Mesendoderm (in vitro differentiated cells): ENCODE results near the gene BANF2.
"Not testable (repeated sequence)": the region's sequence is repeated elsewhere in the genome, so short reads cannot be mapped to it uniquely, and the experiment has no call there.

ENCODE experiments used
- DNase-seq: peaks from one replicate; pipeline ENCODE4 v3.0.0; 2013
- H2AK5ac ChIP-seq: 2 replicates; pipeline ENCODE4 v1.6.1; 2013; ENCODE audit warnings: low read length, inconsistent platforms
- H2BK120ac ChIP-seq: 2 replicates; pipeline ENCODE4 v1.6.1; 2013; ENCODE audit warnings: low read depth, mild to moderate bottlenecking, low read length, moderate library complexity, mixed read lengths
- H2BK15ac ChIP-seq: replicated peaks from 2 replicates; pipeline ENCODE4 v1.6.1; 2013; ENCODE audit warnings: low read depth, mild to moderate bottlenecking, moderate library complexity
- H2BK5ac ChIP-seq: 2 replicates; pipeline ENCODE4 v1.6.1; 2013; ENCODE audit warnings: low read length, inconsistent platforms
- H3K18ac ChIP-seq: 2 replicates; pipeline ENCODE4 v1.6.1; 2013; ENCODE audit warnings: mild to moderate bottlenecking, low read length, mixed read lengths
- H3K23ac ChIP-seq: one replicate; pipeline ENCODE4 v1.6.1; 2013; ENCODE audit warnings: low read length
- H3K27ac ChIP-seq: 2 replicates; pipeline ENCODE4 v1.5.1; 2013; ENCODE audit warnings: low read depth, mild to moderate bottlenecking, inconsistent platforms, low read length, moderate library complexity
- H3K27me3 ChIP-seq: 2 replicates; pipeline ENCODE4 v1.6.1; 2013; ENCODE audit warnings: low read length, control low read depth, mild to moderate bottlenecking, inconsistent platforms; ENCODE audit not compliant: insufficient read depth, poor library complexity
- H3K36me3 ChIP-seq: 2 replicates; pipeline ENCODE4 v1.6.1; 2013; ENCODE audit warnings: low read length, inconsistent platforms; ENCODE audit not compliant: control insufficient read depth, insufficient read depth
- H3K4ac ChIP-seq: one replicate; pipeline ENCODE4 v1.6.1; 2013; ENCODE audit warnings: low read depth, mild to moderate bottlenecking, low read length, moderate library complexity
- H3K4me1 ChIP-seq: 2 replicates; pipeline ENCODE4 v1.6.1; 2013; ENCODE audit warnings: low read depth, low read length, inconsistent platforms; ENCODE audit not compliant: control insufficient read depth
- H3K4me2 ChIP-seq: 2 replicates; pipeline ENCODE4 v1.6.1; 2013; ENCODE audit warnings: low read length
- H3K4me3 ChIP-seq: 2 replicates; pipeline ENCODE4 v1.5.1; 2013; ENCODE audit warnings: mild to moderate bottlenecking, low read length
- H3K56ac ChIP-seq: one replicate; pipeline ENCODE4 v1.6.1; 2013; ENCODE audit warnings: low read length
- H3K79me1 ChIP-seq: 2 replicates; pipeline ENCODE4 v1.6.1; 2013; ENCODE audit warnings: low read length, inconsistent platforms
- H3K79me2 ChIP-seq: 2 replicates; pipeline ENCODE4 v1.6.1; 2013; ENCODE audit warnings: mild to moderate bottlenecking, low read length; ENCODE audit not compliant: control insufficient read depth, insufficient read depth
- H3K9ac ChIP-seq: 2 replicates; pipeline ENCODE4 v1.6.1; 2013; ENCODE audit warnings: low read length, inconsistent platforms
- H4K5ac ChIP-seq: one replicate; pipeline ENCODE4 v1.6.1; 2013; ENCODE audit warnings: low read length
- H4K8ac ChIP-seq: one replicate; pipeline ENCODE4 v1.6.1; 2013; ENCODE audit warnings: low read depth, mild to moderate bottlenecking, control low read depth, low read length, moderate library complexity
- WGBS: extraction: QIAGEN DNeasy Blood & Tissue Kit; methylation state at CpG from one replicate; pipeline ENCODE4 v1.1.7; 2013; ENCODE audit warnings: low lambda C conversion rate, missing lambda C conversion rate; ENCODE audit not compliant: insufficient coverage; ENCODE audit errors: extremely low coverage; 5-methylcytosine and 5-hydroxymethylcytosine counted together

Gene BANF2

DNA sequence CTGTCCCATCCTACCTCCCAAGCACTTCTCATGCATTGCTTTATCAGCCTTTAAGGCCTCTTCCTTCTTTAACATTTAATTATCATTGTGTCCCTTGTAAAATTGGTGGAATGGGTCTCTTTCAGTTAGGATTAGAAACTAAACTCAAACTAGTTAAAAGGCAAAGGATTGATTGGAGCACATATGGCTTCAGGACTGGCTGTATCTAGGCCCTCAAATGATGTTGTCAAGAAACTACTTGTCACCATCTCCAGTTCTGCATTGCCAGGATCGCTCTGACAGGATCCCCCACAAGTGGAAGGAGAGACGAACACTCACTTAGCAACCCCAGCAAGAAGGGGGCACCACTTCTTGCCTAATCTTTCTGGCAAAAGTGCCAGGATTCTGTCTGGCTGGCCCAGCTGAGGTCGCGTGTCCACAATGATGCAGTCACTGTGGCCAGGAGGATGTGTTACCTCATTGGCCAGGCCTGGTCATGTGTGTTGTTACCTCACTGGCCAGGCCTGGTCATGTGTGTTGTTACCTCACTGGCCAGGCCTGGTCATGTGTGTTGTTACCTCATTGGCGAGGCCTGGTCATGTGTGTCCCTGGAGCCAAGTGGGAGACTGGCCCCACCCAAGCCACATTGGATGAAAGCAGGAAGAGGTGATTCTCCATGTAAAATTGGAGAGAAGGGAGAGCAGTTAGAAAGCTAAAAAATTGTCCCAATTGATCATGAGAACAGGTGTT is 5.0 kb downstream of the BANF2 start:
- Histone ChIP-seq H3K4me1 (no peaks in the 10 kb centered on the region), H3K9ac (no peak overlapping the region), H3K56ac (no peak overlapping the region), H3K4me3 (no peak overlapping the region), H3K79me2 (no peaks in the 10 kb centered on the region), H3K27me3 (no peaks in the 10 kb centered on the region), H2BK5ac (no peak overlapping the region), H3K18ac (no peak overlapping the region), H3K36me3 (no peaks in the 10 kb centered on the region), H3K4me2 (no peak overlapping the region), H3K23ac (no peak overlapping the region), H4K5ac (no peak overlapping the region), H2AK5ac (no peak overlapping the region), H3K4ac (no peak overlapping the region), H3K27ac (no peak overlapping the region), H2BK15ac (no peak overlapping the region), H4K8ac (no peak overlapping the region), H2BK120ac (no peak overlapping the region), H3K79me1 (no peaks in the 10 kb centered on the region)
- DNase-seq: no peak
- WGBS: no CpG with 5 or more reads among the region's 5 CpGs

DNA sequence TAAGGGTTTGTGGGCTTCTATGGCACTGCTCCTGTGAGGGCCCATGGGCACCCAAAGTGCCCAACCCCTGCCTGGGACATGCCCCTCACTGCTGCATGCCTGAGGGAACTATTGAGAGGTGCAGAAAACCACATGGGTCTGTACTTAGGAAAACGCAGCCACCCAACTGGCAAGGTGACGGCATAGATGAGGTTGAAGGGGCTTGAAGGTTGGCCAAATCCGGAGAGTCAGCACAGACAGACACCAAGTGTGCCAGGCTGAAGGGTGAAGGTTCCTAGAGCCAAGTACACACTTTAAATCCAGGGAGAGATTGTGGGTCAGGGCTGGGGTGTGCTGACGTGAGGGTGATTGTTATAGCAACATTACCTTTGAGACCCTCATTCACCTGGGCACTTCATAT is 6.2 kb downstream of the BANF2 start:
- no peak overlapping the region for H3K27ac ChIP-seq
- no peak overlapping the region for H2BK5ac ChIP-seq
- no CpG with 5 or more reads among the region's 4 CpGs for WGBS
- H3K4me3 ChIP-seq: no peak overlapping the region
- peaks cover 2% of the 10 kb centered on the region for H3K4me1 ChIP-seq
- no peak overlapping the region for H2BK120ac ChIP-seq
- no peak overlapping the region for H3K23ac ChIP-seq
- no peaks in the 10 kb centered on the region for H3K36me3 ChIP-seq
- no peak overlapping the region for H4K8ac ChIP-seq
- DNase-seq: no peak
- H3K4me2 ChIP-seq: no peak overlapping the region
- no peaks in the 10 kb centered on the region for H3K79me2 ChIP-seq
- no peaks in the 10 kb centered on the region for H3K27me3 ChIP-seq
- no peak overlapping the region for H3K56ac ChIP-seq
- H2AK5ac ChIP-seq: no peak overlapping the region
- H4K5ac ChIP-seq: no peak overlapping the region
- H3K4ac ChIP-seq: no peak overlapping the region
- H3K9ac ChIP-seq: no peak overlapping the region
- no peaks in the 10 kb centered on the region for H3K79me1 ChIP-seq
- no peak overlapping the region for H2BK15ac ChIP-seq
- no peak overlapping the region for H3K18ac ChIP-seq

DNA sequence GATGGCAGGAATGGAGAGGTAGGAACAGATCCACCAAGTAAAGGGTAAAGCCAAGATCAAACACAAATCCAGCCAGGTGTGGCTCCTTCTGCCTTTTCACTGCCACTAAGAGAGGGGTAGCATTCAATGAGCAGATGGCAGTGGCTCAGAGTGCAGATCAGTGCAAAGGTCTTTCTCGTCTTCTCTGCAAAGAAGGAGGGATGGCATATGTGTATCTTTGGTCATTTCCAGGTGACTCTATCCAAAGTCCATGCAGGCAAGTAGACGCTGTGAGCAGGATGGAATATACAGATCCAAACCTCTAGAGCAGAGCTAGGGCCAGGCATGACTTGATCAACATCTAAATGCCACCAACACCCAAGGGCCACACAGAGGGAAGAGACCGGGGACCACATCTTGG is 6.9 kb downstream of the BANF2 start:
- Histone ChIP-seq H4K8ac (no peak overlapping the region), H3K79me1 (no peaks in the 10 kb centered on the region), H3K56ac (no peak overlapping the region), H3K4me2 (no peak overlapping the region), H3K4ac (no peak overlapping the region), H2BK15ac (no peak overlapping the region), H3K79me2 (no peaks in the 10 kb centered on the region), H2BK120ac (no peak overlapping the region), H3K18ac (no peak overlapping the region), H3K27me3 (no peaks in the 10 kb centered on the region), H2BK5ac (no peak overlapping the region), H3K27ac (no peak overlapping the region), H3K4me3 (no peak overlapping the region), H3K4me1 (peaks cover 2% of the 10 kb centered on the region), H4K5ac (no peak overlapping the region), H2AK5ac (no peak overlapping the region), H3K36me3 (no peaks in the 10 kb centered on the region), H3K9ac (no peak overlapping the region), H3K23ac (no peak overlapping the region)
- no CpG with 5 or more reads among the region's 3 CpGs for WGBS
- DNase-seq: no peak

DNA sequence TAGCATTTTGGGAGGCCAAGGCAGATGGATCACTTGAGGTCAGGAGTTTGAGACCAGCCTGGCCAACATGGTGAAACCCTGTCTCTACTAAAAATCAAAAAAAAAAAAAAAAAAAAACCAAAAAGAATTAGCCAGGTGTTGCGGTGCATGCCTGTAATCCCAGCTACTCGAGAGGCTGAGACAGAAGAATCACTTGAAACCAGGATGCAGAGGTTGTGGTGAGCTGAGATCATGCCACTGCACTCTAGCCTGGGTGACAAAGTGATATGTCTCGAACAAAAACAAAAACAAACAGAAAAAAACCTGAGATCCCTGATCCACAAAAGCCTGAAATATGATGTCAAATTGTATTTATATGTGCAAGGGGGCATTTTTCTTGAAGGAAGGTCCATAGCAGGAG is 8.2 kb downstream of the BANF2 start:
- not testable (repeated sequence) for H3K56ac ChIP-seq, H3K79me1 ChIP-seq, H3K23ac ChIP-seq, H3K18ac ChIP-seq, H3K27me3 ChIP-seq, H3K4me2 ChIP-seq, H3K4ac ChIP-seq, H3K4me1 ChIP-seq, H2AK5ac ChIP-seq, H2BK5ac ChIP-seq, H4K8ac ChIP-seq, H2BK120ac ChIP-seq, H4K5ac ChIP-seq, H3K4me3 ChIP-seq, H3K27ac ChIP-seq, H3K9ac ChIP-seq, H2BK15ac ChIP-seq, DNase-seq, H3K36me3 ChIP-seq, H3K79me2 ChIP-seq
- WGBS: no CpG with 5 or more reads among the region's 3 CpGs

DNA sequence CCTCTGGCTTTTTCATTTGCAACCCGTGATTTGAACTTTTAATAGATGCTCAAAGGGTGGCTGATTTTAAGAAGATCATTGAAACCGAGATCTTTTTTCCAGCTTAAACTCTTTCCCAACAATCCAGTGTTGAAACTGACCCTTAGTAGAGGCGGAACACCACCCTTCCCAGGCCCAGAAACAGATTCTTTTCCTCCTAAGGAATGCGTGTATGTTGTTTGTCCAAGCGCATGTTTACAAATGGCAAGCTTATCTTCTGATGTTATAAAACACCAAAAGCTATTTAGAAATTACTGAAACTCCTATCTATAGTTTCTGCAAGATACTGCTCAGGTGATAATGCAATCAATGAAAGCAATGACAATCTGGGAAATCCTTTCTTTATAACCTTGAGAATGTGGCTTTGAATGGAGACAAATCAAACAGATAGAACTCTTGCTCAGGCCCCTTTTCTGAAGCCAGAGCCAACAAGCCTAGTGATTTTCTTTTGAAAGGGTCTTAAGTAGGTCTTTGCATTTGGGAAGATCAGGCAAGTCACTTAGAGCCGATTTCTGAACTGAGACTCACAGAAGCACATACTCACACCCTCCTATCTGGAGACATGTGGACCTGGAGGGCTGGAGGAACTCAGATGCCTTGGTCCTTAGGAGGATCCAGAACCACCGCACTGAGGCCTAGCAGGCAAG is 9.1 kb downstream of the BANF2 start:
- Histone ChIP-seq H3K9ac (no peak overlapping the region), H3K79me2 (no peaks in the 10 kb centered on the region), H4K8ac (no peak overlapping the region), H3K56ac (peak overlapping the region; percentile 18), H3K36me3 (no peaks in the 10 kb centered on the region), H2BK5ac (no peak overlapping the region), H3K79me1 (no peaks in the 10 kb centered on the region), H3K4ac (no peak overlapping the region), H3K4me1 (peaks cover 2% of the 10 kb centered on the region), H2BK15ac (no peak overlapping the region), H3K18ac (no peak overlapping the region), H3K23ac (no peak overlapping the region), H4K5ac (no peak overlapping the region), H3K4me3 (no peak overlapping the region), H3K27ac (no peak overlapping the region), H2BK120ac (no peak overlapping the region), H2AK5ac (no peak overlapping the region), H3K27me3 (no peaks in the 10 kb centered on the region), H3K4me2 (no peak overlapping the region)
- no peak for DNase-seq
- WGBS: no CpG with 5 or more reads among the region's 7 CpGs
